Measurements from ENCODE around the gene NUDT17. TPM values are rescaled to one million over a fixed set of nuclear protein-coding genes. Genes with fewer than 3 reads are reported as not detected.

NUDT17 gene
- total and polyA plus RNA-seq, 2 experiments from 2014 or later: 2.8 to 4.3 TPM

- Histone ChIP-seq H3K9me2 (ENCODE audit: insufficient read depth) (no peaks in the 10 kb centered on the region), H3K4me3 (peak overlapping the region; percentile 85), H4K20me1 (replicated peaks; ENCODE audit: insufficient read depth) (no peaks in the 10 kb centered on the region), H3K27me3 (ENCODE audit: insufficient read depth) (no peaks in the 10 kb centered on the region), H3K79me2 (replicated peaks; ENCODE audit: insufficient read depth) (peaks cover 29% of the 10 kb centered on the region), H3K4me1 (ENCODE audit: insufficient read depth) (peaks cover 8% of the 10 kb centered on the region), H3K4me2 (peak overlapping the region; percentile 91), H3K36me3 (ENCODE audit: insufficient read depth) (peaks cover 32% of the 10 kb centered on the region), H3K27ac (ENCODE audit: low read depth) (peak overlapping the region; percentile 90), H3F3A (replicated peaks; ENCODE audit: low read depth) (0 out of 2 replicates have a peak, but pooled peaks cover 6% of the 10 kb centered on the region), H2AFZ (peak overlapping the region; percentile 92)
- peaks cover 2% of the 10 kb centered on the region; the same call in 2 of the 3 replicates for H3K4me1 Mint-ChIP-seq
- peaks cover 41% of the 10 kb centered on the region for H3K36me3 Mint-ChIP-seq (ENCODE audit: low read depth)
- no peaks in the 10 kb centered on the region for H3K9me3 Mint-ChIP-seq
- TF ChIP-seq STAT1 (IDR thresholded peaks at IDR 0.05; ENCODE audit: unreplicated experiment) (no peak), EZH2 (IDR thresholded peaks at IDR 0.05; ENCODE audit: low read depth, unreplicated experiment) (no peak), EZH2phosphoT487 (IDR thresholded peaks at IDR 0.05; ENCODE audit: unreplicated experiment) (no peak), ETS1 (IDR thresholded peaks at IDR 0.05) (no peak), JUNB (IDR thresholded peaks at IDR 0.05; ENCODE audit: unreplicated experiment) (no peak), CTCF (conservative IDR thresholded peaks at IDR 0.05; ENCODE audit: low read depth in 2 of 2) (no peak), ZNF462 (CRISPR knock-in tag; IDR thresholded peaks at IDR 0.05) (no peak), REST (IDR thresholded peaks at IDR 0.05; ENCODE audit: unreplicated experiment) (no peak), NANOG (IDR thresholded peaks at IDR 0.05; ENCODE audit: borderline replicate concordance) (no peak), POLR2AphosphoS5 (IDR thresholded peaks at IDR 0.05; ENCODE audit: low read depth) (no peak), ZNF331 (CRISPR knock-in tag; IDR thresholded peaks at IDR 0.05; ENCODE audit: low read depth) (no peak), ZNF114 (CRISPR knock-in tag; IDR thresholded peaks at IDR 0.05) (no peak), CREB1 (CRISPR knock-in tag; IDR thresholded peaks at IDR 0.05; ENCODE audit: low read depth) (no peak)
- peaks cover 5% of the 10 kb centered on the region for H3K27me3 Mint-ChIP-seq (ENCODE audit: insufficient read depth, low read depth, poor library complexity)
- DNase-seq (ENCODE audit: low spot score) (no peak), ATAC-seq (no peak)
- H3K4me3 Mint-ChIP-seq: peak overlapping the region; percentile 99
- H3K27ac Mint-ChIP-seq: peak overlapping the region; percentile 99
Measured at GRCh38 chr1:145824499-145824842, 21.0 kb upstream of the NUDT17 start.

Data from GM23338 (cell line).